Thoracic aorta (tissue), 2 donors: ENCODE data around the gene KRT80. TPM values are rescaled to one million over a fixed set of nuclear protein-coding genes. Genes with fewer than 3 reads are reported as not detected.

Experiments used
- ATAC-seq: fragments of 150-250 bp; one replicate; pipeline ENCODE4 v1.8.0; 2017; ENCODE audit warnings: low read depth; ENCODE audit not compliant: insufficient number of reproducible peaks, low FRiP score
- DNase-seq: peaks from one replicate; pipeline ENCODE4 v3.0.0-alpha.2; 2020; ENCODE audit warnings: low spot score
- H3K27ac ChIP-seq, 2 donors: fragments of 200-600 bp; sonication (generic); 1 replicate in 1 of 2; 2 replicates in 1 of 2; pipeline ENCODE4 v1.5.1; 2016; ENCODE audit warnings: mild to moderate bottlenecking in 2 of 2, moderate library complexity in 2 of 2
- H3K27me3 ChIP-seq: fragments of 200-600 bp; sonication (generic); replicated peaks from 2 replicates; pipeline ENCODE4 v1.6.0; 2016; ENCODE audit warnings: mild to moderate bottlenecking; ENCODE audit not compliant: insufficient read depth
- H3K36me3 ChIP-seq: fragments of 200-600 bp; sonication (generic); one replicate; pipeline ENCODE4 v1.5.1; 2016
- H3K4me1 ChIP-seq, 2 donors: fragments of 200-600 bp; sonication (generic); 1 replicate in 1 of 2; 2 replicates in 1 of 2; pipeline versions ENCODE4 v1.5.1 to v1.6.0; 2016; ENCODE audit warnings: low read depth in 2 of 2, mild to moderate bottlenecking in 1 of 2; ENCODE audit not compliant: control insufficient read depth in 1 of 2
- H3K4me3 ChIP-seq: fragments of 200-600 bp; sonication (generic); 2 replicates; pipeline ENCODE4 v1.5.1; 2016; ENCODE audit warnings: mild to moderate bottlenecking
- H3K9me3 ChIP-seq: fragments of 200-600 bp; sonication (generic); 2 replicates; pipeline ENCODE4 v1.5.1; 2016
- CTCF ChIP-seq: fragments of 200-600 bp; sonication (generic); IDR thresholded peaks from one replicate; pipeline ENCODE4 v1.5.1; 2019; ENCODE audit warnings: antibody characterized with exemption
- total RNA-seq, 2 donors: library from RNA; depleted of rRNA; stranded (reverse); fragments of >200 nt; gene quantifications; one replicate each; pipeline versions ENCODE4 v1.1.0 to v1.2.3, GENCODE V29; 2016

KRT80 gene
- total RNA-seq, 2 donors from 2014 or later = 0.21 to 0.41 TPM

- TF ChIP-seq CTCF = no peak
- Histone ChIP-seq H3K4me1 (peaks cover 0 to 11% of the 10 kb centered on the region in 2 donors), H3K9me3 (no peaks in the 10 kb centered on the region), H3K27me3 (no peaks in the 10 kb centered on the region), H3K4me3 (no peak overlapping the region), H3K36me3 (no peaks in the 10 kb centered on the region), H3K27ac (no peak overlapping the region)
- no peak for DNase-seq
- no peak for ATAC-seq
Measured at GRCh38 chr12:52166672-52167071, 25.1 kb downstream of the KRT80 start.

- Histone ChIP-seq H3K27me3 (no peaks in the 10 kb centered on the region), H3K4me3 (no peak overlapping the region), H3K36me3 (no peaks in the 10 kb centered on the region), H3K27ac (no peak overlapping the region), H3K9me3 (no peaks in the 10 kb centered on the region), H3K4me1 (peaks cover 0 to 11% of the 10 kb centered on the region in 2 donors)
- no peak for ATAC-seq
- DNase-seq = no peak
- no peak for TF ChIP-seq CTCF
Measured at GRCh38 chr12:52165096-52165855, 26.5 kb downstream of the KRT80 start.

GRCh38 chr12:52164624-52165023 is 27.2 kb downstream of the KRT80 start:
- H3K4me3 ChIP-seq = no peak overlapping the region
- no peaks in the 10 kb centered on the region for H3K36me3 ChIP-seq
- no peaks in the 10 kb centered on the region for H3K27me3 ChIP-seq
- no peak for ATAC-seq
- H3K9me3 ChIP-seq = no peaks in the 10 kb centered on the region
- H3K27ac ChIP-seq = no peak overlapping the region
- peaks cover 0 to 11% of the 10 kb centered on the region in 2 donors for H3K4me1 ChIP-seq
- TF ChIP-seq CTCF = no peak
- no peak for DNase-seq

GRCh38 chr12:52162981-52163380 is 28.8 kb downstream of the KRT80 start:
- peaks cover 0 to 11% of the 10 kb centered on the region in 2 donors for H3K4me1 ChIP-seq
- ATAC-seq (no peak), DNase-seq (no peak)
- H3K36me3 ChIP-seq = no peaks in the 10 kb centered on the region
- H3K27ac ChIP-seq = no peak overlapping the region
- no peak for TF ChIP-seq CTCF
- no peaks in the 10 kb centered on the region for H3K9me3 ChIP-seq
- no peaks in the 10 kb centered on the region for H3K27me3 ChIP-seq
- no peak overlapping the region for H3K4me3 ChIP-seq

GRCh38 chr12:52160200-52160599 is 31.6 kb downstream of the KRT80 start:
- no peak for TF ChIP-seq CTCF
- H3K36me3 ChIP-seq = no peaks in the 10 kb centered on the region
- no peaks in the 10 kb centered on the region for H3K9me3 ChIP-seq
- H3K27ac ChIP-seq = no peak overlapping the region
- ATAC-seq = no peak
- H3K4me1 ChIP-seq = peaks cover 0 to 7% of the 10 kb centered on the region in 2 donors
- no peak overlapping the region for H3K4me3 ChIP-seq
- no peak for DNase-seq
- H3K27me3 ChIP-seq = no peaks in the 10 kb centered on the region
